ENCODE data around the gene TEDC2.
"Not testable (repeated sequence)": the region's sequence is repeated elsewhere in the genome, so short reads cannot be mapped to it uniquely, and the experiment has no call there.

TEDC2 gene

GRCh38 chr16:2459647-2460390 lies at the start of gene TEDC2:
TEDC2 (plus strand) TSS chr16:2460109; CDS start chr16:2460145, 36 bp downstream.
- DNase-seq, result peak; percentile 97

GRCh38 chr16:2415085-2415484 lies 44.8 kb upstream of the TEDC2 start:
- DNase-seq, result no peak

- no peak for DNase-seq
Observed at GRCh38 chr16:2420035-2420434, 39.9 kb upstream of the TEDC2 start.

- no peak for DNase-seq
Observed at GRCh38 chr16:2422123-2422867, 37.6 kb upstream of the TEDC2 start.

- DNase-seq, result no peak
Observed at GRCh38 chr16:2424061-2425007, 35.6 kb upstream of the TEDC2 start.

- no peak for DNase-seq
Observed at GRCh38 chr16:2425008-2425518, 34.8 kb upstream of the TEDC2 start.

- DNase-seq, result no peak
Observed at GRCh38 chr16:2425825-2426430, 34.0 kb upstream of the TEDC2 start.

GRCh38 chr16:2426941-2427361 lies 33.0 kb upstream of the TEDC2 start:
- DNase-seq, result no peak

GRCh38 chr16:2427526-2427925 lies 32.4 kb upstream of the TEDC2 start:
- no peak for DNase-seq

- no peak for DNase-seq
Observed at GRCh38 chr16:2428051-2428783, 31.7 kb upstream of the TEDC2 start.

GRCh38 chr16:2428784-2429033 lies 31.2 kb upstream of the TEDC2 start:
- no peak for DNase-seq

GRCh38 chr16:2429034-2429770 lies 30.7 kb upstream of the TEDC2 start, which contains the start of gene CCNF:
CCNF (plus strand) TSS chr16:2429447; CDS start chr16:2429482, 35 bp downstream.
- DNase-seq, result peak; percentile 99

GRCh38 chr16:2429771-2430663 lies 29.9 kb upstream of the TEDC2 start:
- peak; percentile 33 for DNase-seq

GRCh38 chr16:2432286-2432685 lies 27.6 kb upstream of the TEDC2 start:
- no peak for DNase-seq

GRCh38 chr16:2432801-2433505 lies 27.0 kb upstream of the TEDC2 start:
- DNase-seq, result no peak

GRCh38 chr16:2435236-2435635 lies 24.7 kb upstream of the TEDC2 start:
- DNase-seq, result not testable (repeated sequence)

- no peak for DNase-seq
Observed at GRCh38 chr16:2436110-2436509, 23.8 kb upstream of the TEDC2 start.

- DNase-seq, result no peak
Observed at GRCh38 chr16:2437032-2437790, 22.7 kb upstream of the TEDC2 start.

- DNase-seq, result no peak
Observed at GRCh38 chr16:2438121-2438520, 21.8 kb upstream of the TEDC2 start.
